ENCODE results near the gene IGSF21.

DNA sequence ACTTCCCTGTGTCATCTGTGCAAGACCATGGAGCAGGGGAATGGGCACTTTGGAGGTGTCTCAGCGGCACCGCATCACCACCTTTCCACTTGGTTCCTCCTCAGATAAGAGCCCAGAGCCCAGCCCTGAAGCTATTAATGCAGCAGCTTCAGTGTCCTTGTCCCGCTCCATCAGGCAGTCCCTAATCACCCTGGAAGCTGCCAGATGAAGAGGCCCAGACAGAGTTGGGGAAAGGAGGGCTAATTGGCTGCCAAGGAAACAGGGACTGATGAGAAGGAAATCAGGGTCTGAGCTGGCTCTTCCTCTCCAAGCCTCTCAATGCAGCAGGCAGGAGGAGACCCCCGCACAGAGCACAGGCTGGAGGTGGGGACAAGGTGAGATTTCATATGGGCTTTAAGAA is 290.0 kb downstream of the IGSF21 start:
- TF ChIP-seq CTCF (IDR thresholded peaks at IDR 0.05; ENCODE audit: low read depth, low read length, poor library complexity, severe bottlenecking) = no peak
- no peak for TF ChIP-seq EZH2phosphoT487 (IDR thresholded peaks at IDR 0.05; ENCODE audit: borderline replicate concordance, low read length)
